K562 (cell line): ENCODE data around the gene SULT1C4. TPM values are rescaled to one million over a fixed set of nuclear protein-coding genes. Genes with fewer than 3 reads are reported as not detected.

Source experiments
- BHLHE40 ChIP-seq: IDR thresholded peaks from 2 replicates; pipeline ENCODE4 v1.6.1; 2011; ENCODE audit warnings: low read length, improper control_type of control experiment
- CHD4 ChIP-seq: fragments of 200-600 bp; sonication (generic); IDR thresholded peaks from 3 replicates; pipeline ENCODE4 v1.6.1; 2012; ENCODE audit warnings: low read depth, mild to moderate bottlenecking, mixed read lengths, low read length, inconsistent platforms; ENCODE audit not compliant: insufficient read depth, insufficient replicate concordance, poor library complexity, severe bottlenecking
- EP300 ChIP-seq: IDR thresholded peaks from 2 replicates; pipeline ENCODE4 v1.6.1; 2012; ENCODE audit warnings: low read length, improper control_type of control experiment
- MEF2D ChIP-seq: conservative IDR thresholded peaks from 2 replicates; pipeline ENCODE4 v1.6.1; 2016; ENCODE audit warnings: low read depth, missing genetic modification characterization, missing compliant biosample characterization
- SP1 ChIP-seq: sonication (generic); formaldehyde crosslinking; IDR thresholded peaks from 2 replicates; pipeline ENCODE4 v1.8.1; 2022; ENCODE audit warnings: mild to moderate bottlenecking, missing genetic modification reagents
- ZNF174 ChIP-seq: fragments of 250-450 bp; sonication (Bioruptor Pico); IDR thresholded peaks from 2 replicates; pipeline ENCODE4 v1.4.0; 2020; ENCODE audit warnings: mild to moderate bottlenecking
- polyA plus RNA-seq, 8 experiments: library from polyadenylated mRNA; depleted of rRNA in 4 of 8; stranded (reverse) in 5 of 8; unstranded in 3 of 8; fragments of >200 nt; fragmentation: Nextera tagmentation in 2 of 8; fragmentation: Illumina TruSeq in 1 of 8; extraction: Ambion mirVana in 2 of 8; extraction: Trizol in 1 of 8; gene quantifications; 2 replicates each; pipeline versions ENCODE4 v1.2.1 to v1.2.3, GENCODE V29; 2011 to 2014; ENCODE audit warnings: inconsistent platforms in 1 of 8, missing spikeins in 1 of 8
- total RNA-seq, 7 experiments: library from RNA; depleted of rRNA in 6 of 7; stranded (reverse); fragments of >200 nt in 6 of 7; fragmentation: Illumina TruSeq in 2 of 7; extraction: Trizol in 2 of 7; gene quantifications; 2 replicates each; pipeline versions ENCODE4 v1.2.1 to v1.2.3, GENCODE V29; 2011 to 2021; ENCODE audit warnings: low replicate concordance in 1 of 7
- TF ChIP-seq, protein P1 (sequence below): fragments of 450-650 bp; conservative IDR thresholded peaks from 2 replicates; pipeline ENCODE4 v1.6.1; 2016; ENCODE audit warnings: missing genetic modification characterization, low read depth, mild to moderate bottlenecking, missing compliant biosample characterization, moderate library complexity

SULT1C4 gene
- total and polyA plus RNA-seq, 9 of the 15 experiments (the other 6 are each of a cell fraction or from before 2014, with no cell fraction given), result 0.04 to 0.14 (median 0.09) TPM; not detected in 5

DNA sequence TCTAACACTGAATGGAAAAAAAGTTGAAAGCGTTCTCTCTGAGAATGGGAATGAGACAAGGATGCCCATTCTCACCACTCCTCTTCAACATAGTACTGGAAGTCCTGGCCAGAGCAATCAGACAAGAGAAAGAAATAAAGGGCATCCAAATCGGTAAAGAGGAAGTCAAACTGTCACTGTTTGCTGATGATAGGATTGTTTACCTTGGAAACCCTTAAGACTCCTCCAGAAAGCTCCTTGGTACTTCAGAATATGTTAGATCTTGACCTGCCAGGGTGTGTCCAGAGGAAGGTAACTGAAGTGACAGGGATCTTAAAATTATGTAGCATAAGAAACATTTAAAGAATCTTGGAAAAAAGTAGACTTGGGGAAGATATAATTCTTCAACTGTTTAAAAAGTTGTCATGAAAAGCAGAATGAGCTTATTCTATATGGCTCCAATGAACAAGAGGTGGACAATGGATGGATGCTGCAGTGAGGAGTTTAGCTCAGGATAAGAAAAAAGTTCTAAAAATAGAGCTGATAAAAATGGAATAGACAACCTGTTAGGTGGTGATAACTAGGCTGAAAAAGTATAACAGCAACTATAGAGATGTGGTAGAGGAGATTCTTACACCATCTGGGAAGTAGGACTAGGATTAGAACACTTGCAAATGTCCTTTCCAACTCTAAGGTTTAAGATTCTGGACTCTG is 16.8 kb upstream of the SULT1C4 start (continued):
- no peak for TF ChIP-seq SP1 (CRISPR knock-in tag)
- TF ChIP-seq CHD4, result no peak
- peak; percentile 98 for TF ChIP-seq MEF2D (tag)
- TF ChIP-seq BHLHE40, result no peak
- TF ChIP-seq EP300, result peak; percentile 64
- TF ChIP-seq, protein P1, sequence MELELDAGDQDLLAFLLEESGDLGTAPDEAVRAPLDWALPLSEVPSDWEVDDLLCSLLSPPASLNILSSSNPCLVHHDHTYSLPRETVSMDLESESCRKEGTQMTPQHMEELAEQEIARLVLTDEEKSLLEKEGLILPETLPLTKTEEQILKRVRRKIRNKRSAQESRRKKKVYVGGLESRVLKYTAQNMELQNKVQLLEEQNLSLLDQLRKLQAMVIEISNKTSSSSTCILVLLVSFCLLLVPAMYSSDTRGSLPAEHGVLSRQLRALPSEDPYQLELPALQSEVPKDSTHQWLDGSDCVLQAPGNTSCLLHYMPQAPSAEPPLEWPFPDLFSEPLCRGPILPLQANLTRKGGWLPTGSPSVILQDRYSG (tag), result no peak
- TF ChIP-seq ZNF174, result no peak
